Trophoblast cell (in vitro differentiated cells and primary cell): Measurements from ENCODE around the gene PPP1R12B.
"Not testable (repeated sequence)": the region's sequence is repeated elsewhere in the genome, so short reads cannot be mapped to it uniquely, and the experiment has no call there.

Experiments
- DNase-seq, 2 donors: peaks; one replicate each; pipeline ENCODE4 v3.0.0-alpha.2; 2016
- H2AFZ ChIP-seq: 2 replicates; pipeline ENCODE4 v1.6.1; 2013; ENCODE audit warnings: low read length, moderate library complexity, mild to moderate bottlenecking; ENCODE audit not compliant: insufficient read depth, poor library complexity
- H2AK5ac ChIP-seq: 2 replicates; pipeline ENCODE4 v1.6.1; 2013; ENCODE audit warnings: mild to moderate bottlenecking, low read length
- H2BK120ac ChIP-seq: 2 replicates; pipeline ENCODE4 v1.6.1; 2013; ENCODE audit warnings: low read length, mild to moderate bottlenecking, moderate library complexity; ENCODE audit not compliant: insufficient read depth, poor library complexity
- H2BK12ac ChIP-seq: 2 replicates; pipeline ENCODE4 v1.6.1; 2013; ENCODE audit warnings: mild to moderate bottlenecking, low read length, moderate library complexity
- H2BK5ac ChIP-seq: 2 replicates; pipeline ENCODE4 v1.6.1; 2013; ENCODE audit warnings: low read length, low read depth, moderate library complexity, mild to moderate bottlenecking; ENCODE audit not compliant: poor library complexity
- H3K14ac ChIP-seq: 2 replicates; pipeline ENCODE4 v1.6.1; 2013; ENCODE audit warnings: mild to moderate bottlenecking, low read length
- H3K18ac ChIP-seq: 2 replicates; pipeline ENCODE4 v1.6.1; 2013; ENCODE audit warnings: mild to moderate bottlenecking, low read length
- H3K23ac ChIP-seq: 2 replicates; pipeline ENCODE4 v1.6.1; 2013; ENCODE audit warnings: low read length
- H3K27ac ChIP-seq: 2 replicates; pipeline ENCODE4 v1.5.1; 2013; ENCODE audit warnings: low read depth, mild to moderate bottlenecking, inconsistent platforms, low read length, moderate library complexity
- H3K27me3 ChIP-seq: 2 replicates; pipeline ENCODE4 v1.6.1; 2013; ENCODE audit warnings: inconsistent platforms, mild to moderate bottlenecking, low read length, moderate library complexity; ENCODE audit not compliant: insufficient read depth
- H3K36me3 ChIP-seq, 2 experiments: 1 replicate in 1 of 2; 2 replicates in 1 of 2; pipeline ENCODE4 v1.6.1; 2013; ENCODE audit warnings: low read length in 2 of 2, mild to moderate bottlenecking in 2 of 2, moderate library complexity in 1 of 2; ENCODE audit not compliant: insufficient read depth in 2 of 2, control insufficient read depth in 1 of 2
- H3K4ac ChIP-seq: 2 replicates; pipeline ENCODE4 v1.6.1; 2013; ENCODE audit warnings: low read depth, mild to moderate bottlenecking, low read length, moderate library complexity
- H3K4me1 ChIP-seq, 2 experiments: 1 replicate in 1 of 2; 2 replicates in 1 of 2; pipeline ENCODE4 v1.6.1; 2013; ENCODE audit warnings: low read length in 2 of 2, mild to moderate bottlenecking in 2 of 2, moderate library complexity in 1 of 2; ENCODE audit not compliant: insufficient read depth in 2 of 2, control insufficient read depth in 1 of 2
- H3K4me2 ChIP-seq: 2 replicates; pipeline ENCODE4 v1.6.1; 2013; ENCODE audit warnings: inconsistent platforms, mild to moderate bottlenecking, low read length, moderate library complexity
- H3K4me3 ChIP-seq: 2 replicates; pipeline ENCODE4 v1.5.1; 2013; ENCODE audit warnings: mild to moderate bottlenecking, low read depth, low read length, inconsistent platforms
- H3K79me1 ChIP-seq: one replicate; pipeline ENCODE4 v1.6.1; 2013; ENCODE audit warnings: low read length
- H3K79me2 ChIP-seq: 2 replicates; pipeline ENCODE4 v1.6.1; 2013; ENCODE audit warnings: low read length, mild to moderate bottlenecking; ENCODE audit not compliant: control insufficient read depth, insufficient read depth, poor library complexity
- H3K9ac ChIP-seq: 2 replicates; pipeline ENCODE4 v1.6.1; 2013; ENCODE audit warnings: mild to moderate bottlenecking, low read length
- H3K9me3 ChIP-seq: 2 replicates; pipeline ENCODE4 v1.6.1; 2013; ENCODE audit warnings: low read depth, mild to moderate bottlenecking, control low read depth, inconsistent platforms, low read length; ENCODE audit not compliant: insufficient read depth
- H4K12ac ChIP-seq: 2 replicates; pipeline ENCODE4 v1.6.1; 2013; ENCODE audit warnings: low read depth, mild to moderate bottlenecking, low read length, moderate library complexity
- H4K8ac ChIP-seq: 2 replicates; pipeline ENCODE4 v1.6.1; 2013; ENCODE audit warnings: low read depth, mild to moderate bottlenecking, low read length, moderate library complexity
- H4K91ac ChIP-seq: one replicate; pipeline ENCODE4 v1.6.1; 2013; ENCODE audit warnings: low read depth, mild to moderate bottlenecking, low read length, moderate library complexity
- WGBS: extraction: QIAGEN DNeasy Blood & Tissue Kit; methylation state at CpG from one replicate; pipeline ENCODE4 v1.1.7; 2013; ENCODE audit warnings: missing lambda C conversion rate; ENCODE audit not compliant: insufficient read length, insufficient coverage; ENCODE audit errors: extremely low coverage; 5-methylcytosine and 5-hydroxymethylcytosine counted together

Gene PPP1R12B

GRCh38 chr1:202489101-202489500, 140.6 kb downstream of the PPP1R12B start:
- H3K4me2 ChIP-seq, H4K91ac ChIP-seq, H3K4me1 ChIP-seq, H3K9me3 ChIP-seq, H3K9ac ChIP-seq, DNase-seq, H4K12ac ChIP-seq, H2AFZ ChIP-seq, H3K4ac ChIP-seq, H3K14ac ChIP-seq, H2BK12ac ChIP-seq, H3K36me3 ChIP-seq, H3K27me3 ChIP-seq, H3K18ac ChIP-seq, H3K79me2 ChIP-seq, H3K27ac ChIP-seq, H2BK5ac ChIP-seq, H2AK5ac ChIP-seq, H2BK120ac ChIP-seq, H3K23ac ChIP-seq, H4K8ac ChIP-seq, H3K79me1 ChIP-seq, H3K4me3 ChIP-seq: not testable (repeated sequence)

- H3K9me3 ChIP-seq, H2BK5ac ChIP-seq, H3K4me1 ChIP-seq, H2BK12ac ChIP-seq, H3K18ac ChIP-seq, H3K36me3 ChIP-seq, H3K27ac ChIP-seq, H3K4ac ChIP-seq, H4K12ac ChIP-seq, H2BK120ac ChIP-seq, H4K8ac ChIP-seq, H3K4me2 ChIP-seq, H3K9ac ChIP-seq, H2AFZ ChIP-seq, H3K23ac ChIP-seq, H2AK5ac ChIP-seq, H3K79me1 ChIP-seq, H3K4me3 ChIP-seq, H4K91ac ChIP-seq, H3K79me2 ChIP-seq, DNase-seq, H3K14ac ChIP-seq, H3K27me3 ChIP-seq: not testable (repeated sequence)
- no CpG with 5 or more reads among the region's 3 CpGs for WGBS
These were observed 144.6 kb downstream of the PPP1R12B start for GRCh38 chr1:202493112-202493511.

GRCh38 chr1:202498542-202498941, 150.0 kb downstream of the PPP1R12B start:
- no peaks in the 10 kb centered on the region for H3K79me1 ChIP-seq
- peaks cover 0 to 3% of the 10 kb centered on the region in 2 experiments for H3K36me3 ChIP-seq
- no peak overlapping the region for H3K4me3 ChIP-seq
- H3K9ac ChIP-seq: no peak overlapping the region
- no peak overlapping the region for H3K27ac ChIP-seq
- H4K91ac ChIP-seq: no peak overlapping the region
- H2BK120ac ChIP-seq: no peak overlapping the region
- no peak overlapping the region for H3K14ac ChIP-seq
- H3K4me2 ChIP-seq: no peak overlapping the region
- no peak overlapping the region for H2AFZ ChIP-seq
- H3K9me3 ChIP-seq: no peaks in the 10 kb centered on the region
- H3K79me2 ChIP-seq: no peaks in the 10 kb centered on the region
- WGBS: no CpG with 5 or more reads among the region's 1 CpG
- DNase-seq: no peak
- H3K4me1 ChIP-seq: no peaks in the 10 kb centered on the region
- H4K8ac ChIP-seq: no peak overlapping the region
- H2AK5ac ChIP-seq: no peak overlapping the region
- H3K18ac ChIP-seq: no peak overlapping the region
- no peak overlapping the region for H2BK12ac ChIP-seq
- no peak overlapping the region for H3K23ac ChIP-seq
- H4K12ac ChIP-seq: no peak overlapping the region
- H3K4ac ChIP-seq: no peak overlapping the region
- H3K27me3 ChIP-seq: no peaks in the 10 kb centered on the region
- no peak overlapping the region for H2BK5ac ChIP-seq

GRCh38 chr1:202499997-202500396, 151.5 kb downstream of the PPP1R12B start:
- H3K36me3 ChIP-seq, H3K14ac ChIP-seq, H2BK5ac ChIP-seq, H2AK5ac ChIP-seq, H3K4ac ChIP-seq, H3K9ac ChIP-seq, H4K12ac ChIP-seq, H3K4me3 ChIP-seq, H4K8ac ChIP-seq, H2BK12ac ChIP-seq, H3K79me1 ChIP-seq, H2BK120ac ChIP-seq, H3K23ac ChIP-seq, H3K18ac ChIP-seq, H4K91ac ChIP-seq, H3K9me3 ChIP-seq, H3K27me3 ChIP-seq, H3K27ac ChIP-seq, H3K4me2 ChIP-seq, DNase-seq, H3K4me1 ChIP-seq, H3K79me2 ChIP-seq, H2AFZ ChIP-seq: not testable (repeated sequence)
- WGBS: no CpG with 5 or more reads among the region's 3 CpGs
